Measurements from ENCODE around the gene LRRC1.

The LRRC1 gene

DNA sequence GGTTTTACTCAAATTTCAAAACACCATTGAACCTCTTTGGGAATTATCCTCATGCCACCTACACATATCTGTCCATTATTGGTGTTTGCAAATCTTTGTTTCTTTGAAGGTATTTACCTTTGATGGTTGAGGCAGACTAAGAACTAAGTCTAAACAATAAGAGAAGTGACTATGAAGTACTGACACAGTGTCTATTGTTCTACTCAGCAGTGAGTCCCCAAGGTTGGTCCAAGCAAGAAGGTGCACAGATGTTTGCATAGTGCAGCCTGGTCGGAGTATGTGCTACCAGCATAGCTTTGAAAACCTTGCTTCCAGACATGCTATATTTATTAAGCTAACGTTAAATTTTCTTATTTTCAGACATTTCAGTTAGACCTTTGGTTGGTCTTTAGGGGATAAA, 19.5 kb downstream of the LRRC1 start:
- no peak for TF ChIP-seq ZNF8 (CRISPR knock-in tag; IDR thresholded peaks at IDR 0.05)
- TF ChIP-seq ZC3H10 (CRISPR knock-in tag; IDR thresholded peaks at IDR 0.05) = no peak
- TF ChIP-seq GLIS3 (CRISPR knock-in tag; IDR thresholded peaks at IDR 0.05) = no peak
- no peak for TF ChIP-seq ZNF70 (CRISPR knock-in tag; IDR thresholded peaks at IDR 0.05)
- no peak for TF ChIP-seq ZFP30 (CRISPR knock-in tag; IDR thresholded peaks at IDR 0.05)
- TF ChIP-seq TOX (CRISPR knock-in tag; IDR thresholded peaks at IDR 0.05; ENCODE audit: borderline replicate concordance) = no peak
- no peak for TF ChIP-seq PPARA (CRISPR knock-in tag; IDR thresholded peaks at IDR 0.05; ENCODE audit: borderline replicate concordance)
- no peak for TF ChIP-seq ARNTL (CRISPR knock-in tag; IDR thresholded peaks at IDR 0.05; ENCODE audit: borderline replicate concordance, low read depth)
- TF ChIP-seq, protein P1, sequence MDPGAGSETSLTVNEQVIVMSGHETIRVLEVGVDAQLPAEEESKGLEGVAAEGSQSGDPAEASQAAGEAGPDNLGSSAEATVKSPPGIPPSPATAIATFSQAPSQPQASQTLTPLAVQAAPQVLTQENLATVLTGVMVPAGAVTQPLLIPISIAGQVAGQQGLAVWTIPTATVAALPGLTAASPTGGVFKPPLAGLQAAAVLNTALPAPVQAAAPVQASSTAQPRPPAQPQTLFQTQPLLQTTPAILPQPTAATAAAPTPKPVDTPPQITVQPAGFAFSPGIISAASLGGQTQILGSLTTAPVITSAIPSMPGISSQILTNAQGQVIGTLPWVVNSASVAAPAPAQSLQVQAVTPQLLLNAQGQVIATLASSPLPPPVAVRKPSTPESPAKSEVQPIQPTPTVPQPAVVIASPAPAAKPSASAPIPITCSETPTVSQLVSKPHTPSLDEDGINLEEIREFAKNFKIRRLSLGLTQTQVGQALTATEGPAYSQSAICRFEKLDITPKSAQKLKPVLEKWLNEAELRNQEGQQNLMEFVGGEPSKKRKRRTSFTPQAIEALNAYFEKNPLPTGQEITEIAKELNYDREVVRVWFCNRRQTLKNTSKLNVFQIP (CRISPR knock-in tag; IDR thresholded peaks at IDR 0.05; ENCODE audit: borderline replicate concordance, low read depth) = no peak
- TF ChIP-seq OSR1 (CRISPR knock-in tag; IDR thresholded peaks at IDR 0.05) = no peak
- TF ChIP-seq, protein P2, sequence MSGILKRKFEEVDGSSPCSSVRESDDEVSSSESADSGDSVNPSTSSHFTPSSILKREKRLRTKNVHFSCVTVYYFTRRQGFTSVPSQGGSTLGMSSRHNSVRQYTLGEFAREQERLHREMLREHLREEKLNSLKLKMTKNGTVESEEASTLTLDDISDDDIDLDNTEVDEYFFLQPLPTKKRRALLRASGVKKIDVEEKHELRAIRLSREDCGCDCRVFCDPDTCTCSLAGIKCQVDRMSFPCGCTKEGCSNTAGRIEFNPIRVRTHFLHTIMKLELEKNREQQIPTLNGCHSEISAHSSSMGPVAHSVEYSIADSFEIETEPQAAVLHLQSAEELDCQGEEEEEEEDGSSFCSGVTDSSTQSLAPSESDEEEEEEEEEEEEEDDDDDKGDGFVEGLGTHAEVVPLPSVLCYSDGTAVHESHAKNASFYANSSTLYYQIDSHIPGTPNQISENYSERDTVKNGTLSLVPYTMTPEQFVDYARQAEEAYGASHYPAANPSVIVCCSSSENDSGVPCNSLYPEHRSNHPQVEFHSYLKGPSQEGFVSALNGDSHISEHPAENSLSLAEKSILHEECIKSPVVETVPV (CRISPR knock-in tag; IDR thresholded peaks at IDR 0.05) = no peak
- no peak for TF ChIP-seq ISL1 (CRISPR knock-in tag; IDR thresholded peaks at IDR 0.05)
- no peak for ATAC-seq

DNA sequence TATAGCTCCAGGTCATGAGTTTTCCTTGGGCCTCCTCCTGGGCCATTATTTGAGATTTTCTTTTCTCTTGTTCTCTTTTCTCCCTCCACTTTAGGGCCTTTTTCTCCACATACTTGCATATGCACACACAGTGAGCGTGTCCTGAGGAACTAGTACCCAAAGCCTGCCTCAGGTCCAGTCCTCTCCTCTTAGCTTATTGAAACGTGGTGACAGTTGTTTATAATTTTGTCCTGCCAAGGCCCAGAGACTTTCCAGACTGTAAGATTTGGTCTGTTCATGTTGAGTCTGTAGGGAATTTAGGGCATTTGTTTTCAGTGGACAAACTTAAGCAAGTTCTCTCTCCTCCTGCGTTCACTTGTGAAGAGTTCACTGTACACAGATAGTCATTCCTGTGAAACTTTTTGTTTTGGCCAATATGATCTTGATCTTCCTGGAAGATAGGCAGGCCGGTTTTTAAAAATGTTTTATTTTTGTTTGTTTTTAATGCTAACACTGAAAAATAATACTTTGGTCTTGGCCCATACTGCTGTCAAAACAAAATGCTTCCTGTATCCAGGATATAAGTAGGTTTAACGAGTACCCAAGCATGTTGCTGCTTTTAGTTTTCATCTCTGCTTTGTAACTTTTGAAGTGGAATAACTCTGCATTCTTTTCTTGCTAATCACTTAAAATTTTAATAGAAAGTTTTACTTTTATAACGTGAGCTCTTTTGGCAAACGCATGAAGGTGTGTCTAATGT, 20.7 kb downstream of the LRRC1 start:
- no peak for ATAC-seq
- TF ChIP-seq ZNF565 (CRISPR knock-in tag; conservative IDR thresholded peaks at IDR 0.05; ENCODE audit: low read depth) = no peak

DNA sequence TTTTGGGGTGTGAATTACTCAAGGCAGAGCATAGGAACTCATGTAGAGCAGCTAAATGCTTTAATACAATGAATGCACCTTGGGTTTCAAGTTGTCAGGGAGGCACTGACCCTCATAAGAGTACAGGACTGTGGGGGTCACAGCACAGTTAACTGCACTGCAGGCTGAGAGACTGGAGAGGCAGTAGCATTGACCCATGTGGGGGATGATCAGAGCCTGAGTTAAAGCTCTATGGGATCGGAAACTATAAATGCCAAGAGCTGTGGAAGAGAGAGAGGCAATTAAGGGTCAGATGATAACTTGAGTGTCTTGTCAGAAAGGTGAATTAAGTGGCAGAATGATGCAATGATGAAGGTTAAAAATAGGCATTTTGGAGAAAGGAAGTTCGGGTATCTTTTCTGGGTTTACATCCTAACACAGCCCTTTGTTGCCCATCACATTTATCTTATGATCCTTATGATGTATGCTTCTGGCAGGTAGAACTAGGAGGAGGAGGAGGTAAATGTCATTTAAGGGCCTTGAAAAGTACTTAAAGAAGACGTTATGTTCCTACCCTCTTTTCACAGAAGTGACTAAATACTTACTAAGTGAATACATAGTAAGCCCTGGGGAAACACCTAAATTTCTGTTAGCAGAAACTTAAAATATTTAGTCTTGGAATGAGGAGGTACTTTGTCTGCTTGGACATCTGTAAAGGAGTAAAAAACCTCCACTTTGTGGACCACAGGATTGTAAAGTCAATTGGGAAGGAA, 24.2 kb downstream of the LRRC1 start:
- TF ChIP-seq ZNF565 (CRISPR knock-in tag; conservative IDR thresholded peaks at IDR 0.05; ENCODE audit: low read depth) (no peak), CSDC2 (CRISPR knock-in tag; IDR thresholded peaks at IDR 0.05) (no peak), TCF4 (CRISPR knock-in tag; IDR thresholded peaks at IDR 0.05; ENCODE audit: borderline replicate concordance) (no peak)
- ATAC-seq = no peak

DNA sequence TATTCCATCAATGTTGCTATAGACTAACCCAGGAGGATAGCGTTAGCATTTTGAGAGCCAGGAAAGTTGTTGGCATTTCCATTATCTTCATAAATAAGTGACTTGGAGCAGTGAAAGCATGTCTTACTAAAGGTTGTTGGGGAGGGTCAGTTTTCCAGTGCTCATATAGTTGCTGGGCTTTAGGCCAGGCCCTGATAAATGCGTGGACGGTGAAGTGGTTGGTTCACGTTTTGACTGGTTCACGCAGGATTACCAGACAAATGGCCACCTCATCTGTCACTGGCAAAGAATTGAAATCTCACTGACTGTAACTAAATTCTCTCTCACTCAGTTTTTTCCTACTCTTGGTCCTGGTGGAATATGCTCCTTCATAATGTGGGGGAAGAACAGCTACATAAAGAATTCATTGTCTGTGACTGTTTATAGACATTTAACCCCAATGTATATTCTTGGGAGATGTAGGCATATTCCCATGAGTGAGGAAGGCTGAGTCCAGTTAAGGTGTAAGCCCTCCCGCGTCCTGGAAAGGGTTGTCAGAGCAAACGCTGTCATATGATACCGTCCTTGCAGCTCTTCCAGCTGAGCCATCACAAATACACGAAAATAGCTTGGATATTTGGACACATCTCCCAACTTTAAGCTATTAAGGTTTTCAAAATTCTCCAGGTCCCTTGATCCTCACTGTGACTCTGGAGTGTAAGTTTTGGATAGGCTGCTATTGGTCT, 27.8 kb downstream of the LRRC1 start:
- no peak for ATAC-seq
- TF ChIP-seq ISL1 (CRISPR knock-in tag; IDR thresholded peaks at IDR 0.05) (no peak), CSDC2 (CRISPR knock-in tag; IDR thresholded peaks at IDR 0.05) (no peak), ZNF8 (CRISPR knock-in tag; IDR thresholded peaks at IDR 0.05) (no peak)

DNA sequence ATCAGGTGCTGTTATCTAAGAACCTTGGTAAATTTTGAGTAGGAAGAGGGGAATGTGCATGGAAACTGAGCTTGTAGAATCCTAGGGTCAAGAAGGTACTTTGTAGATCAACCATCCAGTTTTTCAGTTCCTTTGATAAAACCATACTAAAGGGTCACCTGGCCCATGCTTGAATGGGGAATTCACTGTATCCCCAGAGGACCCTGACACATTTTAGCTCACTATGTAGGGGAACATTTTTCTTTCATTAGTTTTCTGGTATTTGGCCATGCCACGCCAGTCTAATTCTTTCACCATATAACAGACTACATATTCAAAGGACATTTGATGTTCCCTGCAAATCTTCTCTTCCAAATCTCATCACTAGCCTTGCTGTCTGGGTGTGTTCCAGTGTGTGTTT, 29.9 kb downstream of the LRRC1 start:
- TF ChIP-seq, protein P1 (CRISPR knock-in tag; IDR thresholded peaks at IDR 0.05; ENCODE audit: borderline replicate concordance, low read depth) = no peak
- TF ChIP-seq TCF4 (CRISPR knock-in tag; IDR thresholded peaks at IDR 0.05; ENCODE audit: borderline replicate concordance) (no peak), ZFP30 (CRISPR knock-in tag; IDR thresholded peaks at IDR 0.05) (no peak), PPARA (CRISPR knock-in tag; IDR thresholded peaks at IDR 0.05; ENCODE audit: borderline replicate concordance) (no peak), ESRRG (CRISPR knock-in tag; IDR thresholded peaks at IDR 0.05) (no peak), RARB (CRISPR knock-in tag; IDR thresholded peaks at IDR 0.05) (no peak), OSR1 (CRISPR knock-in tag; IDR thresholded peaks at IDR 0.05) (no peak), ZNF8 (CRISPR knock-in tag; IDR thresholded peaks at IDR 0.05) (no peak), GLIS3 (CRISPR knock-in tag; IDR thresholded peaks at IDR 0.05) (no peak), ZNF70 (CRISPR knock-in tag; IDR thresholded peaks at IDR 0.05) (no peak), ZC3H10 (CRISPR knock-in tag; IDR thresholded peaks at IDR 0.05) (no peak), CSDC2 (CRISPR knock-in tag; IDR thresholded peaks at IDR 0.05) (no peak), ZNF565 (CRISPR knock-in tag; conservative IDR thresholded peaks at IDR 0.05; ENCODE audit: low read depth) (no peak)
- TF ChIP-seq, protein P3, sequence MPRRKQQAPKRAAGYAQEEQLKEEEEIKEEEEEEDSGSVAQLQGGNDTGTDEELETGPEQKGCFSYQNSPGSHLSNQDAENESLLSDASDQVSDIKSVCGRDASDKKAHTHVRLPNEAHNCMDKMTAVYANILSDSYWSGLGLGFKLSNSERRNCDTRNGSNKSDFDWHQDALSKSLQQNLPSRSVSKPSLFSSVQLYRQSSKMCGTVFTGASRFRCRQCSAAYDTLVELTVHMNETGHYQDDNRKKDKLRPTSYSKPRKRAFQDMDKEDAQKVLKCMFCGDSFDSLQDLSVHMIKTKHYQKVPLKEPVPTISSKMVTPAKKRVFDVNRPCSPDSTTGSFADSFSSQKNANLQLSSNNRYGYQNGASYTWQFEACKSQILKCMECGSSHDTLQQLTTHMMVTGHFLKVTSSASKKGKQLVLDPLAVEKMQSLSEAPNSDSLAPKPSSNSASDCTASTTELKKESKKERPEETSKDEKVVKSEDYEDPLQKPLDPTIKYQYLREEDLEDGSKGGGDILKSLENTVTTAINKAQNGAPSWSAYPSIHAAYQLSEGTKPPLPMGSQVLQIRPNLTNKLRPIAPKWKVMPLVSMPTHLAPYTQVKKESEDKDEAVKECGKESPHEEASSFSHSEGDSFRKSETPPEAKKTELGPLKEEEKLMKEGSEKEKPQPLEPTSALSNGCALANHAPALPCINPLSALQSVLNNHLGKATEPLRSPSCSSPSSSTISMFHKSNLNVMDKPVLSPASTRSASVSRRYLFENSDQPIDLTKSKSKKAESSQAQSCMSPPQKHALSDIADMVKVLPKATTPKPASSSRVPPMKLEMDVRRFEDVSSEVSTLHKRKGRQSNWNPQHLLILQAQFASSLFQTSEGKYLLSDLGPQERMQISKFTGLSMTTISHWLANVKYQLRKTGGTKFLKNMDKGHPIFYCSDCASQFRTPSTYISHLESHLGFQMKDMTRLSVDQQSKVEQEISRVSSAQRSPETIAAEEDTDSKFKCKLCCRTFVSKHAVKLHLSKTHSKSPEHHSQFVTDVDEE (CRISPR knock-in tag; IDR thresholded peaks at IDR 0.05) = no peak
- TF ChIP-seq, protein P2 (CRISPR knock-in tag; IDR thresholded peaks at IDR 0.05) = no peak
- ATAC-seq = no peak
